ENCODE measurements around the gene ARID1B. TPM values are rescaled to one million over a fixed set of nuclear protein-coding genes. Genes with fewer than 3 reads are reported as not detected.

Gene ARID1B
- total RNA-seq, 2 experiments from 2014 or later = 90.1 to 164 TPM

GRCh38 chr6:156853733-156854132, 76.6 kb downstream of the ARID1B start:
- Histone ChIP-seq H3K27ac (ENCODE audit: low read depth, low read length, poor library complexity, severe bottlenecking) (no peak overlapping the region), H3K4me2 (ENCODE audit: low read length) (no peak overlapping the region), H2AFZ (ENCODE audit: low read length) (no peak overlapping the region), H3K36me3 (ENCODE audit: insufficient read depth, low read length) (peaks cover 3% of the 10 kb centered on the region; the same call in 1 of the 2 replicates), H3K4me3 (ENCODE audit: low read depth, low read length, poor library complexity, severe bottlenecking) (no peak overlapping the region), H3K9me3 (ENCODE audit: low read length) (no peaks in the 10 kb centered on the region), H3K4me1 (ENCODE audit: insufficient read depth, low read length, poor library complexity, severe bottlenecking) (peaks cover 69% of the 10 kb centered on the region), H3K79me2 (ENCODE audit: insufficient read depth, low read depth, low read length) (peaks cover 100% of the 10 kb centered on the region), H4K20me1 (ENCODE audit: insufficient read depth, low read length) (peaks cover 63% of the 10 kb centered on the region), H3K9me2 (ENCODE audit: insufficient read depth, low read length) (no peaks in the 10 kb centered on the region)
- CTCF ChIA-PET (ENCODE audit: unreplicated experiment) = no interaction called here
- intact Hi-C loops (cut with micrococcal nuclease; ENCODE audit: unreplicated experiment) = loop anchor here (2.0 to 10.0 kb wide), 4 partner anchors 167 to 459 kb away; no protein-coding TSS in a partner anchor
- TF ChIP-seq CTCF (conservative IDR thresholded peaks at IDR 0.05; ENCODE audit: low read length) (no peak), EZH2phosphoT487 (IDR thresholded peaks at IDR 0.05; ENCODE audit: borderline replicate concordance, low read depth, low read length) (no peak)
- POLR2A ChIA-PET = interaction anchor here (0.6 to 2.3 kb wide), 6 partner anchors 22 to 90 kb away, joined by 3 to 7 read pairs (median 4); no protein-coding TSS in a partner anchor
- no peak for DNase-seq (ENCODE audit: low spot score)
- BruUV-seq (replicated peaks) = no TSS peak

- peaks cover 55% of the 10 kb centered on the region for H4K20me1 ChIP-seq (ENCODE audit: insufficient read depth, low read length)
- intact Hi-C loops (cut with micrococcal nuclease; ENCODE audit: unreplicated experiment) = loop anchor here (10.0 kb wide), 2 partner anchors 290 to 460 kb away; no protein-coding TSS in a partner anchor
- H3K36me3 ChIP-seq (ENCODE audit: insufficient read depth, low read length) = peaks cover 3% of the 10 kb centered on the region; the same call in 1 of the 2 replicates
- ChIA-PET POLR2A (interaction anchor here (0.5 to 2.3 kb wide), 5 partner anchors 10 to 644 kb away, joined by 3 to 7 read pairs (median 3); no protein-coding TSS in a partner anchor), CTCF (ENCODE audit: unreplicated experiment) (no interaction called here)
- BruUV-seq (replicated peaks) = no TSS peak
- peaks cover 60% of the 10 kb centered on the region for H3K4me1 ChIP-seq (ENCODE audit: insufficient read depth, low read length, poor library complexity, severe bottlenecking)
- no peaks in the 10 kb centered on the region for H3K9me2 ChIP-seq (ENCODE audit: insufficient read depth, low read length)
- TF ChIP-seq CTCF (conservative IDR thresholded peaks at IDR 0.05; ENCODE audit: low read length) (no peak), EZH2phosphoT487 (IDR thresholded peaks at IDR 0.05; ENCODE audit: borderline replicate concordance, low read depth, low read length) (no peak)
- no peak for DNase-seq (ENCODE audit: low spot score)
- peaks cover 100% of the 10 kb centered on the region for H3K79me2 ChIP-seq (ENCODE audit: insufficient read depth, low read depth, low read length)
- H3K4me2 ChIP-seq (ENCODE audit: low read length) = no peak overlapping the region
- no peak overlapping the region for H3K27ac ChIP-seq (ENCODE audit: low read depth, low read length, poor library complexity, severe bottlenecking)
- no peak overlapping the region for H2AFZ ChIP-seq (ENCODE audit: low read length)
- no peak overlapping the region for H3K4me3 ChIP-seq (ENCODE audit: low read depth, low read length, poor library complexity, severe bottlenecking)
- no peaks in the 10 kb centered on the region for H3K9me3 ChIP-seq (ENCODE audit: low read length)
Observed at GRCh38 chr6:156854466-156855161, 77.4 kb downstream of the ARID1B start.

- no peaks in the 10 kb centered on the region for H3K9me3 ChIP-seq (ENCODE audit: low read length)
- H4K20me1 ChIP-seq (ENCODE audit: insufficient read depth, low read length) = peaks cover 35% of the 10 kb centered on the region
- intact Hi-C loops (cut with micrococcal nuclease; ENCODE audit: unreplicated experiment) = loop anchor here (10.0 kb wide), 2 partner anchors 293 to 463 kb away; no protein-coding TSS in a partner anchor
- no peak overlapping the region for H3K4me2 ChIP-seq (ENCODE audit: low read length)
- no TSS peak for BruUV-seq (replicated peaks)
- CTCF ChIA-PET (ENCODE audit: unreplicated experiment) = no interaction called here
- no peak overlapping the region for H2AFZ ChIP-seq (ENCODE audit: low read length)
- H3K36me3 ChIP-seq (ENCODE audit: insufficient read depth, low read length) = peaks cover 3% of the 10 kb centered on the region; the same call in 1 of the 2 replicates
- H3K27ac ChIP-seq (ENCODE audit: low read depth, low read length, poor library complexity, severe bottlenecking) = no peak overlapping the region
- H3K9me2 ChIP-seq (ENCODE audit: insufficient read depth, low read length) = no peaks in the 10 kb centered on the region
- POLR2A ChIA-PET = interaction anchor here (1.2 kb wide), 1 partner anchor 9 kb away, joined by 3 read pairs; no protein-coding TSS in a partner anchor
- H3K79me2 ChIP-seq (ENCODE audit: insufficient read depth, low read depth, low read length) = peaks cover 98% of the 10 kb centered on the region
- H3K4me3 ChIP-seq (ENCODE audit: low read depth, low read length, poor library complexity, severe bottlenecking) = no peak overlapping the region
- TF ChIP-seq CTCF (conservative IDR thresholded peaks at IDR 0.05; ENCODE audit: low read length) (no peak), EZH2phosphoT487 (IDR thresholded peaks at IDR 0.05; ENCODE audit: borderline replicate concordance, low read depth, low read length) (no peak)
- peaks cover 31% of the 10 kb centered on the region for H3K4me1 ChIP-seq (ENCODE audit: insufficient read depth, low read length, poor library complexity, severe bottlenecking)
- no peak for DNase-seq (ENCODE audit: low spot score)
Observed at GRCh38 chr6:156857573-156857972, 80.4 kb downstream of the ARID1B start.

Data from OCI-LY7 (cell line).